GM23338 (cell line): ENCODE results near the gene C1orf21. TPM values are rescaled to one million over a fixed set of nuclear protein-coding genes. Genes with fewer than 3 reads are reported as not detected.

Experiments
- ATAC-seq: fragments of 200-7000 bp; cut with Tn5 transposase; 3 replicates; pipeline ENCODE4 v1.9.1; 2020
- DNase-seq: peaks from one replicate; pipeline ENCODE4 v3.0.0-alpha.2; 2015; ENCODE audit warnings: low spot score
- H2AFZ ChIP-seq: fragments of 200-600 bp; sonication (generic); 2 replicates; pipeline ENCODE4 v1.8.0; 2016; ENCODE audit warnings: antibody characterized with exemption, mild to moderate bottlenecking, moderate library complexity
- H3F3A ChIP-seq: fragments of 200-600 bp; sonication (generic); replicated peaks from 2 replicates; pipeline ENCODE4 v1.8.0; 2017; ENCODE audit warnings: antibody characterized with exemption, mixed run types, low read depth
- H3K27ac ChIP-seq: fragments of 200-600 bp; sonication (generic); 2 replicates; pipeline ENCODE4 v1.6.1; 2016; ENCODE audit warnings: low read depth
- H3K27me3 ChIP-seq: fragments of 200-600 bp; sonication (generic); 2 replicates; pipeline ENCODE4 v1.8.0; 2016; ENCODE audit warnings: mild to moderate bottlenecking, mixed run types, moderate library complexity; ENCODE audit not compliant: insufficient read depth
- H3K36me3 ChIP-seq: fragments of 200-600 bp; sonication (generic); 2 replicates; pipeline ENCODE4 v1.8.0; 2016; ENCODE audit warnings: mild to moderate bottlenecking; ENCODE audit not compliant: insufficient read depth
- H3K4me1 ChIP-seq: fragments of 200-600 bp; sonication (generic); 2 replicates; pipeline ENCODE4 v1.8.0; 2016; ENCODE audit warnings: mild to moderate bottlenecking, moderate library complexity; ENCODE audit not compliant: insufficient read depth
- H3K4me2 ChIP-seq: fragments of 200-600 bp; sonication (generic); 2 replicates; pipeline ENCODE4 v1.7.1; 2017; ENCODE audit warnings: mixed run types
- H3K4me3 ChIP-seq: fragments of 200-600 bp; sonication (generic); 2 replicates; pipeline ENCODE4 v1.6.1; 2016; ENCODE audit warnings: mixed run types
- H3K79me2 ChIP-seq: fragments of 200-600 bp; sonication (generic); replicated peaks from 2 replicates; pipeline ENCODE4 v1.8.0; 2017; ENCODE audit warnings: mild to moderate bottlenecking; ENCODE audit not compliant: insufficient read depth
- H3K9me2 ChIP-seq: fragments of 200-600 bp; sonication (generic); 2 replicates; pipeline ENCODE4 v1.8.0; 2017; ENCODE audit not compliant: insufficient read depth
- H4K20me1 ChIP-seq: fragments of 200-600 bp; sonication (generic); replicated peaks from 2 replicates; pipeline ENCODE4 v1.8.0; 2017; ENCODE audit warnings: mild to moderate bottlenecking; ENCODE audit not compliant: insufficient read depth
- H3K27ac Mint-ChIP-seq: 2 replicates; pipeline ENCODE4 v1.8.0; 2020; ENCODE audit warnings: inconsistent platforms, mild to moderate bottlenecking, moderate library complexity, mixed read lengths
- H3K27me3 Mint-ChIP-seq: 3 replicates; pipeline ENCODE4 v1.8.0; 2022; ENCODE audit warnings: low read depth, mild to moderate bottlenecking, moderate library complexity, mixed read lengths, inconsistent platforms; ENCODE audit not compliant: insufficient read depth, poor library complexity
- H3K36me3 Mint-ChIP-seq: 3 replicates; pipeline ENCODE4 v1.8.0; 2021; ENCODE audit warnings: low read depth, mild to moderate bottlenecking, inconsistent platforms, moderate library complexity, mixed read lengths
- H3K4me1 Mint-ChIP-seq: 3 replicates; pipeline ENCODE4 v1.8.0; 2020; ENCODE audit warnings: mild to moderate bottlenecking, inconsistent platforms, mixed read lengths
- H3K4me3 Mint-ChIP-seq: 3 replicates; pipeline ENCODE4 v1.8.0; 2021; ENCODE audit warnings: moderate library complexity, mild to moderate bottlenecking, inconsistent platforms, mixed read lengths
- H3K9me3 Mint-ChIP-seq: 3 replicates; pipeline ENCODE4 v1.8.0; 2020; ENCODE audit warnings: moderate library complexity, mild to moderate bottlenecking, inconsistent platforms, mixed read lengths
- CREB1 ChIP-seq: fragments of 250-450 bp; sonication (Bioruptor Pico); IDR thresholded peaks from 2 replicates; pipeline ENCODE4 v1.5.0; 2020; ENCODE audit warnings: low read depth, mild to moderate bottlenecking, moderate library complexity
- CTCF ChIP-seq, 2 experiments: fragments of 200-600 bp in 1 of 2; sonication (generic) in 1 of 2; conservative IDR thresholded peaks; 2 replicates each; pipeline versions ENCODE4 v1.5.1 to v1.6.1; 2016 to 2017; ENCODE audit warnings: antibody characterized with exemption in 2 of 2, low read depth in 2 of 2, mild to moderate bottlenecking in 2 of 2, moderate library complexity in 1 of 2
- ETS1 ChIP-seq: IDR thresholded peaks from 2 replicates; pipeline ENCODE4 v1.6.1; 2016; ENCODE audit warnings: antibody characterized with exemption
- EZH2 ChIP-seq: fragments of 200-600 bp; sonication (generic); IDR thresholded peaks from one replicate; pipeline ENCODE4 v1.8.0; 2017; ENCODE audit warnings: antibody characterized with exemption, mild to moderate bottlenecking, low read depth; ENCODE audit not compliant: unreplicated experiment
- EZH2phosphoT487 ChIP-seq: fragments of 200-600 bp; sonication (generic); IDR thresholded peaks from one replicate; pipeline ENCODE4 v1.8.1; 2018; ENCODE audit warnings: antibody characterized with exemption; ENCODE audit not compliant: unreplicated experiment
- NANOG ChIP-seq: IDR thresholded peaks from 2 replicates; pipeline ENCODE4 v1.6.1; 2016; ENCODE audit warnings: antibody characterized with exemption, borderline replicate concordance
- POLR2AphosphoS5 ChIP-seq: IDR thresholded peaks from 2 replicates; pipeline ENCODE4 v1.6.1; 2016; ENCODE audit warnings: antibody characterized with exemption, low read depth
- STAT1 ChIP-seq: IDR thresholded peaks from one replicate; pipeline ENCODE4 v1.6.1; 2016; ENCODE audit warnings: antibody characterized with exemption; ENCODE audit not compliant: unreplicated experiment
- ZNF114 ChIP-seq: fragments of 250-450 bp; sonication (Bioruptor Pico); IDR thresholded peaks from 2 replicates; pipeline ENCODE4 v1.5.0; 2020; ENCODE audit warnings: mild to moderate bottlenecking, moderate library complexity
- ZNF331 ChIP-seq: fragments of 250-450 bp; sonication (Bioruptor Pico); IDR thresholded peaks from 2 replicates; pipeline ENCODE4 v1.5.0; 2020; ENCODE audit warnings: low read depth, mild to moderate bottlenecking, moderate library complexity
- ZNF462 ChIP-seq: fragments of 250-450 bp; sonication (Bioruptor Pico); IDR thresholded peaks from 2 replicates; pipeline ENCODE4 v1.5.0; 2020; ENCODE audit warnings: mild to moderate bottlenecking, moderate library complexity
- polyA plus RNA-seq: library from polyadenylated mRNA; unstranded; fragments of >200 nt; fragmentation: Nextera tagmentation; extraction: Ambion mirVana; gene quantifications from 2 replicates; pipeline ENCODE4 v1.2.1, GENCODE V29; 2016
- total RNA-seq: library from RNA; depleted of rRNA; stranded (reverse); fragments of >200 nt; shearing (Covaris generic); gene quantifications from 2 replicates; pipeline ENCODE4 v1.2.3, GENCODE V29; 2014

The C1orf21 gene
- total and polyA plus RNA-seq, 2 experiments from 2014 or later: 28.0 to 40.4 TPM

- TF ChIP-seq CTCF (conservative IDR thresholded peaks at IDR 0.05; ENCODE audit: low read depth in 2 of 2): no peak
- no peak for TF ChIP-seq ZNF331 (CRISPR knock-in tag)
- TF ChIP-seq EZH2: no peak
- no peak for TF ChIP-seq STAT1
- no peak for TF ChIP-seq ZNF114 (CRISPR knock-in tag)
- no peak for TF ChIP-seq POLR2AphosphoS5
Measured at GRCh38 chr1:184354719-184355118, 32.1 kb upstream of the C1orf21 start (continued).

GRCh38 chr1:184356891-184357290 is 29.9 kb upstream of the C1orf21 start:
- H3K27me3 Mint-ChIP-seq: no peaks in the 10 kb centered on the region
- Histone ChIP-seq H2AFZ (no peak overlapping the region), H3K9me2 (no peaks in the 10 kb centered on the region; the same call in 1 of the 2 replicates), H3K4me1 (no peaks in the 10 kb centered on the region), H3K4me2 (no peak overlapping the region), H3F3A (no peaks in the 10 kb centered on the region), H3K27me3 (no peaks in the 10 kb centered on the region), H4K20me1 (no peaks in the 10 kb centered on the region), H3K79me2 (no peaks in the 10 kb centered on the region), H3K27ac (no peak overlapping the region), H3K4me3 (no peak overlapping the region), H3K36me3 (no peaks in the 10 kb centered on the region)
- DNase-seq (no peak), ATAC-seq (no peak)
- H3K9me3 Mint-ChIP-seq: no peaks in the 10 kb centered on the region
- no peak for TF ChIP-seq CREB1 (CRISPR knock-in tag)
- TF ChIP-seq ZNF331 (CRISPR knock-in tag): no peak
- no peak for TF ChIP-seq STAT1
- TF ChIP-seq ETS1: no peak
- no peak for TF ChIP-seq NANOG
- TF ChIP-seq EZH2phosphoT487: no peak
- no peak for TF ChIP-seq ZNF462 (CRISPR knock-in tag)
- no peak for TF ChIP-seq EZH2
- H3K4me3 Mint-ChIP-seq: no peak overlapping the region
- no peaks in the 10 kb centered on the region; the same call in 2 of the 3 replicates for H3K4me1 Mint-ChIP-seq
- no peaks in the 10 kb centered on the region for H3K36me3 Mint-ChIP-seq
- no peak overlapping the region for H3K27ac Mint-ChIP-seq
